ENCODE measurements around the gene ZYG11B.

The ZYG11B gene

DNA sequence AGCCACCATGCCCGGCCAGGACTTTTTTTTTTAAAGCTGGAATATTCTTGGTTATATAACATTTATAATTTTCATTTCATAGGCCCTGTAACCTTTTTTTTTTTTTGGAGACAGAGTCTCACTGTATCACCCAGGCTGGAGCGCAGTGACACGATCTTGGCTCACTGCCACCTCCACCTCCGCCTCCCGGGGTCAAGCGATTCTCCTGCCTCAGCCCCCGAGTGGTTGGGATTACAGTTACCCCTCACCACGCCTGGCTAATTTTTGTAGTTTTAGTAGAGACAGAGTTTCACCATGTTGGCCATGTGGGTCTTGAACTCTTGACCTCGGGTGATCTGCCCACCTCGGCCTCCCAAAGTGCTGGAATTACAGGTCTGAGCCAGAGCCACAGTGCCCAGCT, 12.6 kb downstream of the ZYG11B start:
- peaks cover 42% of the 10 kb centered on the region; the same call in 1 of the 2 replicates for H3K79me2 ChIP-seq (ENCODE audit: insufficient read depth, low read length)
- H3K4me3 ChIP-seq (ENCODE audit: low read length, poor library complexity, severe bottlenecking), result no peak overlapping the region
- no peak overlapping the region for H3K9ac ChIP-seq (ENCODE audit: low read depth, low read length, poor library complexity, severe bottlenecking)
- peaks cover 3% of the 10 kb centered on the region for H4K20me1 ChIP-seq (ENCODE audit: insufficient read depth, low read length, poor library complexity, severe bottlenecking)
- no peaks in the 10 kb centered on the region for H3F3A ChIP-seq (ENCODE audit: low read depth)
- H3K9me2 ChIP-seq (replicated peaks; ENCODE audit: low read depth, low read length), result no peaks in the 10 kb centered on the region
- TF ChIP-seq, protein P1, sequence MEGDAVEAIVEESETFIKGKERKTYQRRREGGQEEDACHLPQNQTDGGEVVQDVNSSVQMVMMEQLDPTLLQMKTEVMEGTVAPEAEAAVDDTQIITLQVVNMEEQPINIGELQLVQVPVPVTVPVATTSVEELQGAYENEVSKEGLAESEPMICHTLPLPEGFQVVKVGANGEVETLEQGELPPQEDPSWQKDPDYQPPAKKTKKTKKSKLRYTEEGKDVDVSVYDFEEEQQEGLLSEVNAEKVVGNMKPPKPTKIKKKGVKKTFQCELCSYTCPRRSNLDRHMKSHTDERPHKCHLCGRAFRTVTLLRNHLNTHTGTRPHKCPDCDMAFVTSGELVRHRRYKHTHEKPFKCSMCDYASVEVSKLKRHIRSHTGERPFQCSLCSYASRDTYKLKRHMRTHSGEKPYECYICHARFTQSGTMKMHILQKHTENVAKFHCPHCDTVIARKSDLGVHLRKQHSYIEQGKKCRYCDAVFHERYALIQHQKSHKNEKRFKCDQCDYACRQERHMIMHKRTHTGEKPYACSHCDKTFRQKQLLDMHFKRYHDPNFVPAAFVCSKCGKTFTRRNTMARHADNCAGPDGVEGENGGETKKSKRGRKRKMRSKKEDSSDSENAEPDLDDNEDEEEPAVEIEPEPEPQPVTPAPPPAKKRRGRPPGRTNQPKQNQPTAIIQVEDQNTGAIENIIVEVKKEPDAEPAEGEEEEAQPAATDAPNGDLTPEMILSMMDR (conservative IDR thresholded peaks at IDR 0.05; ENCODE audit: low read length), result no peak
- no peak for TF ChIP-seq EZH2phosphoT487 (IDR thresholded peaks at IDR 0.05; ENCODE audit: borderline replicate concordance)
- no peaks in the 10 kb centered on the region for H3K4me1 ChIP-seq (ENCODE audit: insufficient read depth, low read length, poor library complexity, severe bottlenecking)
- H3K36me3 ChIP-seq (ENCODE audit: insufficient read depth, low read length), result no peaks in the 10 kb centered on the region
- H3K9me3 ChIP-seq (ENCODE audit: insufficient read depth, low read depth, low read length), result no peaks in the 10 kb centered on the region
- no peaks in the 10 kb centered on the region for H3K27me3 ChIP-seq (ENCODE audit: insufficient read depth, low read length, poor library complexity, severe bottlenecking)
- no peak overlapping the region for H2AFZ ChIP-seq (ENCODE audit: low read length)
- H3K4me2 ChIP-seq (ENCODE audit: low read depth, low read length, poor library complexity, severe bottlenecking), result no peak overlapping the region

DNA sequence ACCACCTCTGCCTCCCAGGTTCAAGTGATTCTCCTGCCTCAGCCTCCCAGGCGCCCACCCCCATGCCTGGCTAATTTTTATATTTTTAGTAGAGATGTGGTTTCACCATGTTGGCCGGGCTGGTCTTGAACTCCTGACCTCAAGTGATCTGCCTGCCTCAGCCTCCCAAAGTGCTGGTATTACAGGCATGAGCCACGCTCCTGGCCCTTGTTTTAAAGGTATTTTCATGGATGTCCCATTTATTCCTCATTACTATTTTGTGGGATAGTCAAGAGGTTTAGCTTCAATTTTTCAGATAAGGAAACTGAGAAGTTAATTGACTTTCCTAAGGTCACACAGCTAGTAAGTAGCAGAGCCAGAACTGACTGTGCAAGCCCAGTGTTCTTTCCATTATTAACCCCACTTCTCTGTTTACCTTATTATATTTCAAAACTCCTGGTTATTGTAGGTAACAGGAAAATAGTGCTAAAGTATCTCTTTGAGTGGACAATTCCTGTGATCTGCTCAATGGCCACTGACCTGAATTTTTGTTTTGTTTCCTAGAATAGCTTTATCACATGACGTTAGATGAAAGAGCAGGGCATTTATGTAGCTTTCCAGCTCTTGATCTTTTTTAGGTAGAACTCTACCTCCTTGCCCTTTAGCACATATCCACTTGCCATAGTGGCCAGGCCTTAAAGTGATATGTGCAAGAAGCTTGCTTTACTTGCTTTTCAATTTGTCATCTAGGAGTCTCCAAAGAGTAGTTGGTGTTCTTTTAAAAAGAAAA, 13.6 kb downstream of the ZYG11B start:
- no peaks in the 10 kb centered on the region for H3K4me1 ChIP-seq (ENCODE audit: insufficient read depth, low read length, poor library complexity, severe bottlenecking)
- H3K4me2 ChIP-seq (ENCODE audit: low read depth, low read length, poor library complexity, severe bottlenecking), result no peak overlapping the region
- H3K4me3 ChIP-seq (ENCODE audit: low read length, poor library complexity, severe bottlenecking), result no peak overlapping the region
- H2AFZ ChIP-seq (ENCODE audit: low read length), result no peak overlapping the region
- no peaks in the 10 kb centered on the region for H3K27me3 ChIP-seq (ENCODE audit: insufficient read depth, low read length, poor library complexity, severe bottlenecking)
- H3K79me2 ChIP-seq (ENCODE audit: insufficient read depth, low read length), result peaks cover 38% of the 10 kb centered on the region; the same call in 1 of the 2 replicates
- TF ChIP-seq, protein P1 (conservative IDR thresholded peaks at IDR 0.05; ENCODE audit: low read length), result no peak
- TF ChIP-seq EZH2phosphoT487 (IDR thresholded peaks at IDR 0.05; ENCODE audit: borderline replicate concordance), result no peak
- no peaks in the 10 kb centered on the region for H3K9me3 ChIP-seq (ENCODE audit: insufficient read depth, low read depth, low read length)
- H3F3A ChIP-seq (ENCODE audit: low read depth), result no peaks in the 10 kb centered on the region
- no peaks in the 10 kb centered on the region for H3K36me3 ChIP-seq (ENCODE audit: insufficient read depth, low read length)
- peaks cover 3% of the 10 kb centered on the region for H4K20me1 ChIP-seq (ENCODE audit: insufficient read depth, low read length, poor library complexity, severe bottlenecking)
- no peak overlapping the region for H3K9ac ChIP-seq (ENCODE audit: low read depth, low read length, poor library complexity, severe bottlenecking)
- H3K9me2 ChIP-seq (replicated peaks; ENCODE audit: low read depth, low read length), result no peaks in the 10 kb centered on the region

DNA sequence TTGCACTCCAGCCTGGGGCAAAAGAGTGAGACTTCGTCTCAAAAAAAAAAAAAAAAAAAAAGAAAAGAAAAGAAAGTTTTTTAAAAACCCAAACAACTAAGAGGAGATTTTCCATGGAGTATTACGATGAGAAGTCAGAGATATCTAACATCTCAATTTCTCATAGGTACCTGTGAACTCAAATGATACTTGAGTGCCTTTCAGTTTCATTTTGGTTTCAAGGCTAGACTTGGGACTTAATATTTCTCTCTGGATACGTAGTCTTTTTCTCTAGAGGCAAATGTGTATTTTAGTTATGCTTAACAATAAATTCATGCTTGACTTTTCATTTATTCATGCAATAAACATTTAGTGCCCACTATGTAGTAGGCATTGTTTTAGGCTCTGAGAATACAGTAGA, 15.0 kb downstream of the ZYG11B start:
- H4K20me1 ChIP-seq (ENCODE audit: insufficient read depth, low read length, poor library complexity, severe bottlenecking), result no peaks in the 10 kb centered on the region
- no peaks in the 10 kb centered on the region for H3K27me3 ChIP-seq (ENCODE audit: insufficient read depth, low read length, poor library complexity, severe bottlenecking)
- no peak overlapping the region for H3K4me2 ChIP-seq (ENCODE audit: low read depth, low read length, poor library complexity, severe bottlenecking)
- H3K9me2 ChIP-seq (replicated peaks; ENCODE audit: low read depth, low read length), result no peaks in the 10 kb centered on the region
- H3K4me1 ChIP-seq (ENCODE audit: insufficient read depth, low read length, poor library complexity, severe bottlenecking), result no peaks in the 10 kb centered on the region
- H3K4me3 ChIP-seq (ENCODE audit: low read length, poor library complexity, severe bottlenecking), result no peak overlapping the region
- H3F3A ChIP-seq (ENCODE audit: low read depth), result no peaks in the 10 kb centered on the region
- no peak overlapping the region for H3K9ac ChIP-seq (ENCODE audit: low read depth, low read length, poor library complexity, severe bottlenecking)
- TF ChIP-seq, protein P1 (conservative IDR thresholded peaks at IDR 0.05; ENCODE audit: low read length), result no peak
- TF ChIP-seq EZH2phosphoT487 (IDR thresholded peaks at IDR 0.05; ENCODE audit: borderline replicate concordance), result no peak
- H2AFZ ChIP-seq (ENCODE audit: low read length), result no peak overlapping the region
- H3K36me3 ChIP-seq (ENCODE audit: insufficient read depth, low read length), result no peaks in the 10 kb centered on the region
- H3K9me3 ChIP-seq (ENCODE audit: insufficient read depth, low read depth, low read length), result no peaks in the 10 kb centered on the region
- peaks cover 30% of the 10 kb centered on the region; the same call in 1 of the 2 replicates for H3K79me2 ChIP-seq (ENCODE audit: insufficient read depth, low read length)
